ENCODE measurements around the gene PCDHA3. TPM values are rescaled to one million over a fixed set of nuclear protein-coding genes. Genes with fewer than 3 reads are reported as not detected.

Gene PCDHA3
- total and polyA plus RNA-seq, 7 experiments from 2014 or later: not detected

Other genes with a start within 250 kb of the PCDHA3 start
- gene SRA1, start 243.6 kb upstream of the PCDHA3 start, total RNA-seq: 10 to 100 TPM; 23.8 to 45.5 (median 34.0) TPM
- 10 to 100 TPM; 31.1 to 34.4 TPM for gene SRA1, start 243.6 kb upstream of the PCDHA3 start, polyA plus RNA-seq
- gene APBB3, start 236.5 kb upstream of the PCDHA3 start, total RNA-seq: 10 to 100 TPM; 37.9 to 77.8 (median 72.4) TPM
- 1 to 10 TPM; 6.3 to 6.8 TPM for gene APBB3, start 236.5 kb upstream of the PCDHA3 start, polyA plus RNA-seq
- gene SLC35A4, start 236.2 kb upstream of the PCDHA3 start, total RNA-seq: 10 to 100 TPM; 40.4 to 90.1 (median 52.4) TPM
- 100 to 1,000 TPM; 112 to 142 TPM for gene SLC35A4, start 236.2 kb upstream of the PCDHA3 start, polyA plus RNA-seq
- gene CD14, start 167.9 kb upstream of the PCDHA3 start, total RNA-seq: 100 to 1,000 TPM in 1 of 5 experiments, 10 to 100 TPM in 2, 1 to 10 TPM in 1, under 1 TPM in 1; 0.56 to 198 (median 10.1) TPM
- gene CD14, start 167.9 kb upstream of the PCDHA3 start, polyA plus RNA-seq: 1 to 10 TPM; 2.5 to 2.9 TPM
- gene TMCO6, start 161.6 kb upstream of the PCDHA3 start, total RNA-seq: 10 to 100 TPM; 24.5 to 55.3 (median 36.4) TPM
- gene TMCO6, start 161.6 kb upstream of the PCDHA3 start, polyA plus RNA-seq: 10 to 100 TPM; 17.1 to 20.4 TPM
- 10 to 100 TPM; 33.2 to 68.7 (median 43.5) TPM for gene NDUFA2, start 153.4 kb upstream of the PCDHA3 start, total RNA-seq
- 100 to 1,000 TPM; 147 to 149 TPM for gene NDUFA2, start 153.4 kb upstream of the PCDHA3 start, polyA plus RNA-seq
- gene IK, start 153.2 kb upstream of the PCDHA3 start, total RNA-seq: 100 to 1,000 TPM; 118 to 186 (median 179) TPM
- gene IK, start 153.2 kb upstream of the PCDHA3 start, polyA plus RNA-seq: 100 to 1,000 TPM; 192 to 207 TPM
- gene WDR55, start 136.2 kb upstream of the PCDHA3 start, total RNA-seq: 10 to 100 TPM; 28.5 to 47.6 (median 37.8) TPM
- 10 to 100 TPM; 10.5 to 20.9 TPM for gene WDR55, start 136.2 kb upstream of the PCDHA3 start, polyA plus RNA-seq
- 1 to 10 TPM; 2.1 to 5.0 (median 3.3) TPM for gene DND1, start 127.5 kb upstream of the PCDHA3 start, total RNA-seq
- under 1 TPM in 1 of 2 donors, not detected in 1; 0.15 TPM for gene DND1, start 127.5 kb upstream of the PCDHA3 start, polyA plus RNA-seq
- 10 to 100 TPM; 48.7 to 85.7 (median 68.5) TPM for gene HARS1, start 109.7 kb upstream of the PCDHA3 start, total RNA-seq
- 10 to 100 TPM; 62.2 to 68.8 TPM for gene HARS1, start 109.7 kb upstream of the PCDHA3 start, polyA plus RNA-seq
- gene HARS2, start 109.6 kb upstream of the PCDHA3 start, total RNA-seq: 10 to 100 TPM; 25.4 to 59.6 (median 38.8) TPM
- 10 to 100 TPM; 23.5 to 30.7 TPM for gene HARS2, start 109.6 kb upstream of the PCDHA3 start, polyA plus RNA-seq
- gene ZMAT2, start 100.6 kb upstream of the PCDHA3 start, total RNA-seq: 10 to 100 TPM; 37.7 to 63.0 (median 55.1) TPM
- gene ZMAT2, start 100.6 kb upstream of the PCDHA3 start, polyA plus RNA-seq: 10 to 100 TPM; 75.1 to 76.4 TPM
- gene PCDHA1, start 14.9 kb upstream of the PCDHA3 start, total RNA-seq: not detected
- gene PCDHA1, start 14.9 kb upstream of the PCDHA3 start, polyA plus RNA-seq: not detected
- gene PCDHA2, start 6.2 kb upstream of the PCDHA3 start, total RNA-seq: not detected
- not detected for gene PCDHA2, start 6.2 kb upstream of the PCDHA3 start, polyA plus RNA-seq
- gene PCDHA4, start 6.0 kb downstream of the PCDHA3 start, total RNA-seq: not detected
- not detected for gene PCDHA4, start 6.0 kb downstream of the PCDHA3 start, polyA plus RNA-seq
- not detected for gene PCDHA5, start 20.6 kb downstream of the PCDHA3 start, total RNA-seq
- gene PCDHA5, start 20.6 kb downstream of the PCDHA3 start, polyA plus RNA-seq: not detected
- not detected for gene PCDHA6, start 26.9 kb downstream of the PCDHA3 start, total RNA-seq
- not detected for gene PCDHA6, start 26.9 kb downstream of the PCDHA3 start, polyA plus RNA-seq
- not detected for gene PCDHA7, start 33.2 kb downstream of the PCDHA3 start, total RNA-seq
- not detected for gene PCDHA7, start 33.2 kb downstream of the PCDHA3 start, polyA plus RNA-seq
- not detected for gene PCDHA8, start 40.1 kb downstream of the PCDHA3 start, total RNA-seq
- not detected for gene PCDHA8, start 40.1 kb downstream of the PCDHA3 start, polyA plus RNA-seq
- gene PCDHA9, start 47.3 kb downstream of the PCDHA3 start, total RNA-seq: not detected
- gene PCDHA9, start 47.3 kb downstream of the PCDHA3 start, polyA plus RNA-seq: not detected
- gene PCDHA10, start 54.8 kb downstream of the PCDHA3 start, total RNA-seq: not detected
- not detected for gene PCDHA10, start 54.8 kb downstream of the PCDHA3 start, polyA plus RNA-seq
- not detected for gene PCDHA11, start 67.9 kb downstream of the PCDHA3 start, total RNA-seq
- not detected for gene PCDHA11, start 67.9 kb downstream of the PCDHA3 start, polyA plus RNA-seq
- gene PCDHA12, start 74.3 kb downstream of the PCDHA3 start, total RNA-seq: not detected
- not detected for gene PCDHA12, start 74.3 kb downstream of the PCDHA3 start, polyA plus RNA-seq
- gene PCDHA13, start 81.1 kb downstream of the PCDHA3 start, total RNA-seq: not detected
- not detected for gene PCDHA13, start 81.1 kb downstream of the PCDHA3 start, polyA plus RNA-seq
- gene PCDHAC1, start 125.2 kb downstream of the PCDHA3 start, total RNA-seq: not detected
- gene PCDHAC1, start 125.2 kb downstream of the PCDHA3 start, polyA plus RNA-seq: not detected
- gene PCDHAC2, start 165.4 kb downstream of the PCDHA3 start, total RNA-seq: not detected
- not detected for gene PCDHAC2, start 165.4 kb downstream of the PCDHA3 start, polyA plus RNA-seq